Tibial artery (tissue), 4 donors: ENCODE results near the gene RAP1B.

ENCODE experiments used
- DNase-seq, 2 donors: peaks; one replicate each; pipeline ENCODE4 v3.0.0-alpha.2; 2019
- H3K27ac ChIP-seq, 2 donors: fragments of 200-600 bp; sonication (generic) in 1 of 2; 1 replicate in 1 of 2; 2 replicates in 1 of 2; pipeline ENCODE4 v1.5.1; 2018 to 2019; ENCODE audit warnings: mild to moderate bottlenecking in 1 of 2
- H3K27me3 ChIP-seq, 2 donors: fragments of 200-600 bp; sonication (generic) in 1 of 2; one replicate each; pipeline versions ENCODE4 v1.5.1 to v1.6.0; 2016 to 2019
- H3K36me3 ChIP-seq, 3 donors: fragments of 200-600 bp; sonication (generic) in 2 of 3; one replicate each; pipeline ENCODE4 v1.5.1; 2016 to 2019; ENCODE audit warnings: mild to moderate bottlenecking in 2 of 3
- H3K4me1 ChIP-seq, 4 donors: fragments of 200-600 bp; sonication (generic) in 2 of 4; 1 replicate in 3 of 4; 2 replicates in 1 of 4; pipeline ENCODE4 v1.5.1; 2016 to 2019
- H3K4me3 ChIP-seq, 2 donors: fragments of 200-600 bp; sonication (generic) in 1 of 2; 1 replicate in 1 of 2; 2 replicates in 1 of 2; pipeline ENCODE4 v1.5.1; 2018 to 2019; ENCODE audit warnings: mild to moderate bottlenecking in 2 of 2
- H3K9me3 ChIP-seq, 3 donors: fragments of 200-600 bp; sonication (generic) in 1 of 3; one replicate each; pipeline ENCODE4 v1.5.1; 2016 to 2019
- intact Hi-C: fragments of 100-400 bp; cut with DNase I; formaldehyde crosslinking; loops from one replicate; pipeline ENCODE4 v1.15.0; 2023; ENCODE audit warnings: low total_unique reads
- TF ChIP-seq, protein P1 (sequence below), 2 experiments: fragments of 200-600 bp in 1 of 2; fragments of 450-650 bp in 1 of 2; IDR thresholded peaks; one replicate each; pipeline ENCODE4 v1.5.1; 2017 to 2019; ENCODE audit warnings: antibody characterized with exemption in 2 of 2, mild to moderate bottlenecking in 1 of 2, moderate library complexity in 1 of 2

RAP1B gene

DNA sequence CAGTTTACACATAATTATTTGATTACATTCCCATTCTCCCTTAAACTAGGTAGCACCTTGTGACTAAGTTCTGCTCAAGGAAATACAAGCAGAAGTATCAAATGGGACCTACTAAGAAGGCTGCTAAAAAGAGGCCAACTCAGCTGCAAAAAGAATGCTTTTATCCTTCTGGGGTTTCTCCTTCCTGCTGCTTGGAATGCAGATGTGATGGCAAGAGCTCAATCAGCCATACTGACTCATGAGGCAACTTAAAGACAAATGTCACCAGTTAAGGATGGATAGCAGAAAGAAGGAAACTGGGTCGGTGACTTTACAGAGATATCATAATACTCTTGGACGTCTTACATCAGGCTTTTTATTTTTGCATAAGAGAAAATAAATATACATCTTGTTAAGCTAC lies 38.0 kb upstream of the RAP1B start:
- Histone ChIP-seq H3K27me3 (no peaks in the 10 kb centered on the region), H3K4me1 (no peaks in the 10 kb centered on the region), H3K36me3 (no peaks in the 10 kb centered on the region), H3K9me3 (no peaks in the 10 kb centered on the region), H3K4me3 (no peak overlapping the region), H3K27ac (no peak overlapping the region)
- TF ChIP-seq, protein P1, sequence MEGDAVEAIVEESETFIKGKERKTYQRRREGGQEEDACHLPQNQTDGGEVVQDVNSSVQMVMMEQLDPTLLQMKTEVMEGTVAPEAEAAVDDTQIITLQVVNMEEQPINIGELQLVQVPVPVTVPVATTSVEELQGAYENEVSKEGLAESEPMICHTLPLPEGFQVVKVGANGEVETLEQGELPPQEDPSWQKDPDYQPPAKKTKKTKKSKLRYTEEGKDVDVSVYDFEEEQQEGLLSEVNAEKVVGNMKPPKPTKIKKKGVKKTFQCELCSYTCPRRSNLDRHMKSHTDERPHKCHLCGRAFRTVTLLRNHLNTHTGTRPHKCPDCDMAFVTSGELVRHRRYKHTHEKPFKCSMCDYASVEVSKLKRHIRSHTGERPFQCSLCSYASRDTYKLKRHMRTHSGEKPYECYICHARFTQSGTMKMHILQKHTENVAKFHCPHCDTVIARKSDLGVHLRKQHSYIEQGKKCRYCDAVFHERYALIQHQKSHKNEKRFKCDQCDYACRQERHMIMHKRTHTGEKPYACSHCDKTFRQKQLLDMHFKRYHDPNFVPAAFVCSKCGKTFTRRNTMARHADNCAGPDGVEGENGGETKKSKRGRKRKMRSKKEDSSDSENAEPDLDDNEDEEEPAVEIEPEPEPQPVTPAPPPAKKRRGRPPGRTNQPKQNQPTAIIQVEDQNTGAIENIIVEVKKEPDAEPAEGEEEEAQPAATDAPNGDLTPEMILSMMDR (IDR thresholded peaks at IDR 0.05) = no peak
- DNase-seq = no peak
- intact Hi-C loops = no loop called here

DNA sequence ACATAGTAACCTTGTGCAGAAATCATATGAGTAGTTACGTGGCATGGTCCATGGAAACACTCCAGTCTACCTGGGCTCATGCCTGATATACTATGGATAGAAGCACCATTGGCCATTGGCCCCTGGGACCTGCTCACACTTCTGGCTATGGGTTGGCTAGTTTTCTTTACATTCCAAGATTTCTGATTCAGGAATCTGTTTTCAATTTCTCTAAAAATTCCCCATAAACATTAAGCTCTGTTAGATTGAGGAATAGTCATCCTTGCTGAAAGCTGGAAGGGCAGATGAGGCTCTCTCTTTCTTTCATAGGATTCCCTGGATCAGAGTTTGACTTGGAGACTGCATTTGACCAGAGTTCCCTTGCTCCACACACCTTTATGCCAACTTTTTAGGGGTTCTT lies 37.3 kb upstream of the RAP1B start:
- Histone ChIP-seq H3K4me1 (no peaks in the 10 kb centered on the region), H3K9me3 (no peaks in the 10 kb centered on the region), H3K36me3 (no peaks in the 10 kb centered on the region), H3K27me3 (no peaks in the 10 kb centered on the region), H3K27ac (no peak overlapping the region), H3K4me3 (no peak overlapping the region)
- intact Hi-C loops = no loop called here
- TF ChIP-seq, protein P1 (IDR thresholded peaks at IDR 0.05) = no peak
- no peak for DNase-seq

DNA sequence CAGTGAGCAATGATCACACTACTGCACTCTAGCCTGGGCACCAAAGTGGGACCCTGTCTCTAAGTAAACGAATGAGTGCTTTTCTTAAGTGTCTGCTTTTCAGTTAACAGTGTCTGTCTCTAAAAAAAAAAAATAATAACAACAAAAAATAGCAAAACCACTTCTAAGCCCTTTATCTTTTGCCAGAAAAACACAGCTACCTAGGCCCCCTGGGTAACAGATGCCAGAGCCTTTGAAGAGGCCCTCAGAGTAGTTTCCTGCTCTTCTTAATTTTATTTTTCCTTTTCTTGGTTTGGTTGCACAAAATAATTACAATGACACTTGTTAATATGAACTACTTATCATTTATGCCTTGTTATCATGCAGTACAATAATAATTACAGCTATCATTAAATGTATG lies 32.8 kb upstream of the RAP1B start:
- Histone ChIP-seq H3K27me3 (no peaks in the 10 kb centered on the region), H3K4me3 (no peak overlapping the region), H3K4me1 (no peaks in the 10 kb centered on the region), H3K27ac (no peak overlapping the region), H3K36me3 (no peaks in the 10 kb centered on the region), H3K9me3 (no peaks in the 10 kb centered on the region)
- TF ChIP-seq, protein P1 (IDR thresholded peaks at IDR 0.05) = no peak
- intact Hi-C loops = no loop called here
- no peak for DNase-seq

DNA sequence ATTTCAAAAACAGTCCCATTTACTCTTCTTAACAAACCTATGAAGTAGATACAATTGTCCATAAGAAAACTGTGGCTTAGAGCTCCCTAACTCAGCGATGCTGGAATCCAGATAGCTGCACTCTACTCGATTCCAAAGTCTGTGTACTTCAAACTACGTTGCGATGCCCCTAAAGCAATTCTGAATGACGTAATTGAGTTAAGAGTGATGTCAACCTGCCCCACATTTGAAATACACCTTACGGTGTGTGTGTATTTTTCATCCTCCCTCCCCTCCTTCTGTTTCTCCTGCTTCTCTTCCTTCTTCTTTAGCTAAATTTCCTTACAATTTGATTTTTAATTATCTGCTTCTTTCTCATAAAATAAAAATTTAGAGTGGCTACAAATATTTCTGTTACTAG lies 31.9 kb upstream of the RAP1B start:
- DNase-seq = no peak
- intact Hi-C loops = no loop called here
- no peaks in the 10 kb centered on the region for H3K27me3 ChIP-seq
- H3K27ac ChIP-seq = no peak overlapping the region
- H3K4me1 ChIP-seq = no peaks in the 10 kb centered on the region
- H3K4me3 ChIP-seq = no peak overlapping the region
- TF ChIP-seq, protein P1 (IDR thresholded peaks at IDR 0.05) = no peak
- H3K9me3 ChIP-seq = no peaks in the 10 kb centered on the region
- no peaks in the 10 kb centered on the region for H3K36me3 ChIP-seq

DNA sequence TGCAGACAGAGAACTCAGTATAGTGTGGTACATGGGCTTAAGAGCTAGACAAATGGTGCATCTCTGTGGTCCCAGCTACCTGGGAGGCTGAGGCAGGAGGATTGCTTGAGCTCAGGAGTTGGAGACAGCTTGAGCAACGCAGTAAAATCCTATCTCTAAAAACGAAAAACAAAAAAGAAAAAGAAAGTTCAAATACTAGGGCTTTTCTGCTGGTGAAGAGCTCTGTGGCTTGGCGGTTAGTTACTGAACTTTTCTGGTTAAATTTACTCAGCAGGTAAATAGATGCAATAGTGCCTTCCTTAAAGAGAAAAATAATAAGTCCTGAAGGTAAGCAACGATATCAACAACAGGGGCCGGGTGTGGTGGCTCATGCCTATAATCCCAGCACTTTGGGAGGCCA lies 31.4 kb upstream of the RAP1B start:
- no peak for DNase-seq
- intact Hi-C loops = no loop called here
- TF ChIP-seq, protein P1 (IDR thresholded peaks at IDR 0.05) = no peak
- H3K4me1 ChIP-seq = no peaks in the 10 kb centered on the region
- H3K9me3 ChIP-seq = no peaks in the 10 kb centered on the region
- no peaks in the 10 kb centered on the region for H3K27me3 ChIP-seq
- no peaks in the 10 kb centered on the region for H3K36me3 ChIP-seq
- no peak overlapping the region for H3K27ac ChIP-seq
- no peak overlapping the region for H3K4me3 ChIP-seq

DNA sequence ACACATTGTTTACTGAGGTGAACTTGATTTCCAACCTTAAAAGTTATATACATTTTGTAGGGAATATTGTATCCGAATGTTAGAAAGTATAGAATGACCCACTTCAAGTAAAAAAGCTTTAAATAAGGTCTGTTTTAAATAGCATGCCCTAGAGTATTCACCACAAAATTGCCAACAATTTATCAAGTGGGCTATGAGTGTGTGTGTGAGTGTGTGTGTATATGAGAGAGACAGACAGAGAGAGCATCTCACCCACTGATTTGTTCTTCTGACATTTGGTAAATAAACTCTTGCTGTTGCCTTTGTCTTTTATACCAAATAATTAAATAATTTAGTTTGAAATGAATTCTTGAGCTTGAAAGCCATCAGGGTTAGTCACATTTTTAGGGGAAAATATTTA lies 29.8 kb upstream of the RAP1B start:
- intact Hi-C loops = no loop called here
- H3K27ac ChIP-seq = no peak overlapping the region
- H3K27me3 ChIP-seq = no peaks in the 10 kb centered on the region
- H3K9me3 ChIP-seq = no peaks in the 10 kb centered on the region
- H3K36me3 ChIP-seq = no peaks in the 10 kb centered on the region
- TF ChIP-seq, protein P1 (IDR thresholded peaks at IDR 0.05) = no peak
- no peak for DNase-seq
- H3K4me1 ChIP-seq = no peaks in the 10 kb centered on the region
- H3K4me3 ChIP-seq = no peak overlapping the region
